Muscle of leg (tissue), 16 donors: Measurements from ENCODE around the gene TMEM86B. TPM values are rescaled to one million over a fixed set of nuclear protein-coding genes. Genes with fewer than 3 reads are reported as not detected.

Experiments
- DNase-seq: peaks from one replicate; pipeline ENCODE4 v3.0.0; 2013
- H3K27ac ChIP-seq: one replicate; pipeline ENCODE4 v1.5.1; 2013; ENCODE audit warnings: mild to moderate bottlenecking, low read length, control low read depth
- H3K27me3 ChIP-seq: one replicate; pipeline ENCODE4 v1.6.1; 2013; ENCODE audit warnings: low read length; ENCODE audit not compliant: control insufficient read depth, insufficient read depth
- H3K36me3 ChIP-seq: one replicate; pipeline ENCODE4 v1.6.1; 2013; ENCODE audit warnings: low read length; ENCODE audit not compliant: control insufficient read depth, insufficient read depth
- H3K4me1 ChIP-seq: one replicate; pipeline ENCODE4 v1.6.1; 2013; ENCODE audit warnings: low read length; ENCODE audit not compliant: control insufficient read depth, insufficient read depth
- H3K4me3 ChIP-seq: one replicate; pipeline ENCODE4 v1.5.1; 2013; ENCODE audit warnings: low read length, control low read depth
- H3K9me3 ChIP-seq: replicated peaks from 2 replicates; pipeline ENCODE4 v1.6.1; 2013; ENCODE audit warnings: low read depth, low read length; ENCODE audit not compliant: control insufficient read depth
- WGBS: methylation state at CpG from one replicate; pipeline ENCODE4 v1.1.5; 2013; ENCODE audit warnings: missing lambda C conversion rate; ENCODE audit not compliant: insufficient coverage; 5-methylcytosine and 5-hydroxymethylcytosine counted together
- long read RNA-seq, 11 donors: transcript quantifications; one replicate each; lab custom pipeline, GENCODE V29; 2026
- polyA plus RNA-seq, 8 donors: library from polyadenylated mRNA; unstranded; fragments of 120-200 nt; gene quantifications; one replicate each; pipeline versions ENCODE4 v1.2.1 to v1.2.3, GENCODE V29; 2013; ENCODE audit warnings: inconsistent platforms in 1 of 8, low replicate concordance in 1 of 8; ENCODE audit not compliant: insufficient read length in 8 of 8, insufficient read depth in 1 of 8
- total RNA-seq: library from RNA; stranded (reverse); fragments of 120-200 nt; gene quantifications from one replicate; pipeline ENCODE4 v1.2.4, GENCODE V29; 2013

The TMEM86B gene, protein sequence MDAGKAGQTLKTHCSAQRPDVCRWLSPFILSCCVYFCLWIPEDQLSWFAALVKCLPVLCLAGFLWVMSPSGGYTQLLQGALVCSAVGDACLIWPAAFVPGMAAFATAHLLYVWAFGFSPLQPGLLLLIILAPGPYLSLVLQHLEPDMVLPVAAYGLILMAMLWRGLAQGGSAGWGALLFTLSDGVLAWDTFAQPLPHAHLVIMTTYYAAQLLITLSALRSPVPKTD
- total RNA-seq (1.1 TPM), polyA plus RNA-seq (1 to 10 TPM; 1.8 to 4.8 (median 2.9) TPM)
- long read RNA-seq, donor 1, result 0 reads
- long read RNA-seq, donor 2, result 0 reads
- long read RNA-seq, donor 3, partial matches to known transcripts, result 0 of 4 reads
- long read RNA-seq, donor 3, other reads (novel, unspliced or antisense), result 0 of 4 reads
- long read RNA-seq, donor 4, result 0 reads
- long read RNA-seq, donor 5, partial matches to known transcripts, result 0 of 2 reads
- long read RNA-seq, donor 5, other reads (novel, unspliced or antisense), result 0 of 2 reads
- long read RNA-seq, donor 6, partial matches to known transcripts, result 0 of 1 reads
- long read RNA-seq, donor 6, other reads (novel, unspliced or antisense), result 0 of 1 reads
- long read RNA-seq, donor 7, partial matches to known transcripts, result 0 of 1 reads
- long read RNA-seq, donor 7, other reads (novel, unspliced or antisense), result 0 of 1 reads
- long read RNA-seq, donor 8, partial matches to known transcripts, result 0 of 2 reads
- long read RNA-seq, donor 8, other reads (novel, unspliced or antisense), result 0 of 2 reads
- long read RNA-seq, donor 9, partial matches to known transcripts, result 0 of 2 reads
- long read RNA-seq, donor 9, other reads (novel, unspliced or antisense), result 0 of 2 reads
- long read RNA-seq, donor 10, partial matches to known transcripts, result 0 of 1 reads
- long read RNA-seq, donor 10, other reads (novel, unspliced or antisense), result 0 of 1 reads
- long read RNA-seq, donor 11, partial matches to known transcripts, result 0 of 1 reads
- long read RNA-seq, donor 11, other reads (novel, unspliced or antisense), result 0 of 1 reads

GRCh38 chr19:55228403-55229031 is at the start of gene TMEM86B:
Gene TMEM86B (minus strand): TSS chr19:55228763. CDS start chr19:55228741, 22 bp downstream.
- no peak within 1 kb of the TSS for H3K4me3 ChIP-seq
- 61% methylated on average over 12 of the region's 12 CpGs for WGBS
- H3K27me3 ChIP-seq, result no peaks in the 10 kb centered on the region
- no peaks in the 10 kb centered on the region for H3K9me3 ChIP-seq
- peaks cover 69% of the 10 kb centered on the region for H3K36me3 ChIP-seq
- DNase-seq, result no peak
- H3K27ac ChIP-seq, result no peak within 1 kb of the TSS
- H3K4me1 ChIP-seq, result no peaks in the 10 kb centered on the region

DNA sequence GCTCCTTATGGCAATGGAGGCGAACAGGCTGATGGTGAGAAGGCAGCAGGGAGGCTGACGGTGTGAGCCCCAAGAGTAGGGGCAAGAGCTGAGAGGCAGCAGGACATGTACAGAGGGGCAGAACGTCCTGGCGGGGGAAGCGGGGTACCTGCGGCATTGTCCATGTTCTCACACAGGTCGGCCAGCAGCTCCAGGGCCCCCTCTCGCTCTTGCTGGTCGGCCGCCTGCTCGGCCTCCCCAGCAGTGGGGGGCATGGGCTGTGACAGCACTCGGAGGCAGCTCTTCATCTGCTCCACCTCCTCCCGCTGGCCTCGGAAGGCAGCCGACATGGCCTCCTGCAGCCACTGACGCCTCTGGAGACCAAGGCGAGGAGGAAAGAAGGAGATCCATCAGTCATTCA is 48.9 kb upstream of the TMEM86B start:
- Histone ChIP-seq H3K4me3 (no peak overlapping the region), H3K27ac (no peak overlapping the region), H3K27me3 (no peaks in the 10 kb centered on the region), H3K9me3 (no peaks in the 10 kb centered on the region), H3K36me3 (peaks cover 44% of the 10 kb centered on the region), H3K4me1 (peaks cover 12% of the 10 kb centered on the region)
- 90% methylated on average over 15 of the region's 17 CpGs for WGBS
- DNase-seq, result no peak

DNA sequence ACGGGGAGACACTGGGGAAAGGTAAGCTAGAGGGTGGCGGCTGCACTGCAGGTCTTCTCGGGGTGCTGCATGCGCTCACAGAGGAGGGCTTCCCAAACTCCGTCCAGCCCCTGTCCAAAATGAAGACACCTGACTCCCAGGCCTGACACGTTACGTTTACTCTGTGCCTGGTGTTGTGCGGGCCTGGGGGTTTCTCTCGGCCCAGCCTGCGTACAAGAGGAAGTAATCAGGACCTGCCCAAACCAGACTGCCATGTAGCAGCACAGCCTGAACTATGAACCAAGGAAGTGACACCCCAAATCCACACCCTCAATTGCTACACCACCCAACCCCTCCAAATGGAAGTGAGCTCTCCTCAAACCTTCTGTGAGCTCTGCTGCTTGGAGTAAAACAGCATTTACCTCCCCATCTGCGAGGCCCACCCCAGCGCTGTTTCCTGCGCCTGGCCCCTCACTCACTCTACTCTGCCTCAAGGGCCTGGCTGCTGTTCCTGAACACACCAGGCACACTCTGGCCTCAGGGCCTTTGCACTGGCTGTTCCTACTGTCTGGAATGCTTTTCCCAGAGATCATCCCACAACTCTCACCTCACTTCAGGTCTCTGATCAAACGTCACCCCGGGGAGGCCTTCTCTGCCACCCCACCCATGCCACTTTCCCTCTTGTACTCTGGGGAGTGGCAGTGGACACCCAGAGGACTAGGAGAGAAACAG is 48.3 kb upstream of the TMEM86B start:
- Histone ChIP-seq H3K36me3 (peaks cover 49% of the 10 kb centered on the region), H3K27ac (no peak overlapping the region), H3K9me3 (no peaks in the 10 kb centered on the region), H3K4me3 (no peak overlapping the region), H3K27me3 (no peaks in the 10 kb centered on the region), H3K4me1 (peaks cover 12% of the 10 kb centered on the region)
- 95% methylated on average over 10 of the region's 15 CpGs for WGBS
- no peak for DNase-seq

GRCh38 chr19:55275851-55276719 is 47.5 kb upstream of the TMEM86B start:
- no peaks in the 10 kb centered on the region for H3K9me3 ChIP-seq
- 83% methylated on average over 6 of the region's 17 CpGs for WGBS
- peaks cover 12% of the 10 kb centered on the region for H3K4me1 ChIP-seq
- no peaks in the 10 kb centered on the region for H3K27me3 ChIP-seq
- H3K36me3 ChIP-seq, result peaks cover 56% of the 10 kb centered on the region
- H3K4me3 ChIP-seq, result no peak overlapping the region
- no peak for DNase-seq
- H3K27ac ChIP-seq, result no peak overlapping the region

DNA sequence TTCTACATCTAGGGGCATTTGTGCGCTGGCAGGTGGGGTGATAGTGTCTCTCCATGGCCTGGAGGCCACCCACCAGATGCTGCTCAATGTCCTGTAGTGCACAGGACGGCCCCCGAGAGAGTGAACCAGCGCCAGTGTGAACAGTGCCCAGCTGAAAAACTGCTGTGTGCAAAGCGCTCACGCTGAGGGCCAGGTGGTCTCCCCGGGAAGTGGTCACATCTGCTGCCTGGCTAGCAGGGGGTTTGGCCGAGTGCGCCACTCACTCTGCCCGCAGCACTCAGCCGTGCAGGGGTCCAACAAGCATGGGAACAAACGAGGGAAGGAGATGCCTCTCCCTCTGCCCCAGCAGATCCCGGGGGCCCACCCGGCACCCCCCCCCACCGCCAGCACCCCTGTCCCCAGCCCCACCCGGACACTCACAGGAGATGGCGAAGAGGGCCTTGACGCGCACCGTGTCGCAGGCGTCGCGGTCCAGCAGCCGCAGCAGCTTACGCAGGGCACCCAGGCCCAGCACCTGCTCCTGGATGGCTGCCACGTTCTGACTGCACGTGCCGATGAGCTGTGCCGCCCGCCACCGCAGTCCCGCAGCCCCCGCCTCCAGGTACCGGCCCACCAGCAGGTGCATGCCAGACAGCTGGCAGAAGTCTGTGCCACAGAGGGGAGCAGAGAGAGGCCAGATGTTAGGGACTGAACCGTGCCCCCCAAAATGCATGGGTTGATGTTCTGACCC is 45.6 kb upstream of the TMEM86B start:
- Histone ChIP-seq H3K4me1 (peaks cover 3% of the 10 kb centered on the region), H3K4me3 (no peak overlapping the region), H3K27me3 (no peaks in the 10 kb centered on the region), H3K27ac (no peak overlapping the region), H3K9me3 (no peaks in the 10 kb centered on the region), H3K36me3 (peaks cover 69% of the 10 kb centered on the region)
- DNase-seq, result no peak
- WGBS, result 88% methylated on average over 29 of the region's 36 CpGs

- H3K4me1 ChIP-seq, result no peaks in the 10 kb centered on the region
- no peak overlapping the region for H3K4me3 ChIP-seq
- no peaks in the 10 kb centered on the region for H3K9me3 ChIP-seq
- no peak overlapping the region for H3K27ac ChIP-seq
- H3K27me3 ChIP-seq, result no peaks in the 10 kb centered on the region
- WGBS, result 89% methylated on average over 17 of the region's 18 CpGs
- DNase-seq, result no peak
- peaks cover 64% of the 10 kb centered on the region for H3K36me3 ChIP-seq
Measured at GRCh38 chr19:55272142-55272541, 43.6 kb upstream of the TMEM86B start.

DNA sequence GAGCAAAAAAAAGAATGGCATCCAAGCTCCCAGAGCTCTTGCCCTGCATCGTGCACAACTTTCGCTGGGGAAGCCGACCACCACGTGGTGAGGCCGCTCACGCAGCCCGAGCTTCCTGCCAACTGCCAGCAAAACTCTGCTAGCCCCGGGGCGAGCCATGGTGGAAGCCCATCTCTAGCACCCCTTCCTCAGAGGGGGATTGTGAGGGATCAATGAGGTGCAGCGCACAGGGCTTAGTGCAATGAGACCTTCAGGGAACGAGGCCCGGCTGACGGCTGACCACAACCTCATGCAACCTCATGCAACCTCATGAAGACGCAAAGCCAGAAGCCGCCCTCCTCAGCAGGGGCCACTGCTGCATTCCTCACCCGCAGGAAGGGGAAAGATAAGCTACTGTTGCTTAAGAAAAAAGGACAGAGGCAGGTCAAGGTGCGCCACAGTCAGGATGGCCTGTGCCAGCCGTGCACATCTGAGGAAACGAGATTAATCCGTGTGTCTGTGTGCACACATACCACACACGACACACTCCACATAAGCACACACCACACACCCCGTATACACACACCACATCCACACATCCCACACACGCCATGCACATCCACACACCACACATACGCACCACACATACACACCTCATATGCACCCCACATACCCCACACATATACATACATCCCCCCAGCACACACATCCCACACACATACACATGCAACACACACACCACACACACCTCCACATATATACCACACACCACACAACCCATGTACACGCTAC is 41.8 kb upstream of the TMEM86B start:
- peaks cover 53% of the 10 kb centered on the region for H3K36me3 ChIP-seq
- H3K27ac ChIP-seq, result no peak overlapping the region
- no peaks in the 10 kb centered on the region for H3K9me3 ChIP-seq
- no peak overlapping the region for H3K4me3 ChIP-seq
- H3K27me3 ChIP-seq, result no peaks in the 10 kb centered on the region
- DNase-seq, result no peak
- H3K4me1 ChIP-seq, result no peaks in the 10 kb centered on the region
- 93% methylated on average over 15 of the region's 25 CpGs for WGBS

DNA sequence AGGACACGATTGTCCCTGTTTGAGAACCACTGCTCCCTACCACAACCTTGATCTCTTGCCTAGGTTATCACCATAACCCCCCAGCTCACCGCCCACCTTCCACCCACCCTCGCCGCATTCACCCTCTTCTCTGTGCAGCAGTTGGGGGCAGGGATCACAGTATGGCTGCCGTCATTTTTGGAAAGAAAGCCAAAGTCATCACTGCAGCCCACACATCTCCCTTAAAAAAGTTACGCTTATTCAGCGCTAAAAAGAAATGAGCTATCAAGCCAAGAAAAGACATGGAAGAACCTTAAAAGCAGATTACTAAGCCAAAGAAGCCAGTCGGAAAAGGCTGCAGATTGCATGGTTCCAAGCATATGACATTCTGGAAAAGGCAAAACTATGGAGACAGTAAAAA is 40.7 kb upstream of the TMEM86B start:
- Histone ChIP-seq H3K27me3 (no peaks in the 10 kb centered on the region), H3K27ac (no peak overlapping the region), H3K4me1 (no peaks in the 10 kb centered on the region), H3K36me3 (peaks cover 42% of the 10 kb centered on the region), H3K4me3 (no peak overlapping the region), H3K9me3 (no peaks in the 10 kb centered on the region)
- no peak for DNase-seq
- 85% methylated on average over 6 of the region's 8 CpGs for WGBS
